CD14-positive monocyte (primary cell): ENCODE measurements around the gene FOXP1. TPM values are rescaled to one million over a fixed set of nuclear protein-coding genes. Genes with fewer than 3 reads are reported as not detected.

ENCODE experiments used
- DNase-seq, 3 donors: peaks; one replicate each; pipeline ENCODE4 v3.0.0-alpha.2; 2011 to 2022
- H2AFZ ChIP-seq: 2 replicates; pipeline ENCODE4 v1.6.0; 2012; ENCODE audit warnings: mild to moderate bottlenecking, low read depth, low read length, inconsistent platforms; ENCODE audit not compliant: insufficient read depth, poor library complexity, severe bottlenecking
- H3K27ac ChIP-seq, 2 donors: 1 replicate in 1 of 2; 2 replicates in 1 of 2; pipeline ENCODE4 v1.5.1; 2012 to 2013; ENCODE audit warnings: low read length in 2 of 2, control low read depth in 1 of 2, inconsistent platforms in 1 of 2, low read depth in 1 of 2, mild to moderate bottlenecking in 1 of 2
- H3K27me3 ChIP-seq, 2 donors: one replicate each; pipeline versions ENCODE4 v1.6.0 to v1.6.1; 2011 to 2013; ENCODE audit warnings: low read length in 2 of 2; ENCODE audit not compliant: control insufficient read depth in 2 of 2, insufficient read depth in 2 of 2
- H3K36me3 ChIP-seq, 2 donors: replicated peaks in 1 of 2; 1 replicate in 1 of 2; 2 replicates in 1 of 2; pipeline versions ENCODE4 v1.5.1 to v1.6.1; 2012 to 2013; ENCODE audit warnings: low read length in 2 of 2, control low read depth in 1 of 2, inconsistent platforms in 1 of 2, mild to moderate bottlenecking in 1 of 2; ENCODE audit not compliant: insufficient read depth in 2 of 2, control insufficient read depth in 1 of 2
- H3K4me1 ChIP-seq, 2 donors: 1 replicate in 1 of 2; 2 replicates in 1 of 2; pipeline versions ENCODE4 v1.5.1 to v1.6.1; 2012 to 2013; ENCODE audit warnings: low read length in 2 of 2, control low read depth in 1 of 2, inconsistent platforms in 1 of 2, mild to moderate bottlenecking in 1 of 2, moderate library complexity in 1 of 2; ENCODE audit not compliant: insufficient read depth in 2 of 2, control insufficient read depth in 1 of 2
- H3K4me2 ChIP-seq: replicated peaks from 2 replicates; pipeline ENCODE3; 2012; ENCODE audit warnings: low read length, moderate library complexity, mild to moderate bottlenecking; ENCODE audit not compliant: poor library complexity, severe bottlenecking; ENCODE audit errors: extremely low read depth
- H3K4me3 ChIP-seq, 3 experiments: fragments of 200-600 bp in 1 of 3; sonication (generic) in 1 of 3; replicated peaks in 1 of 3; 1 replicate in 2 of 3; 2 replicates in 1 of 3; pipeline ENCODE4 v1.5.1; 2011 to 2013; ENCODE audit warnings: low read length in 3 of 3, mild to moderate bottlenecking in 3 of 3, control low read depth in 2 of 3, low read depth in 2 of 3, inconsistent platforms in 1 of 3, moderate library complexity in 1 of 3
- H3K79me2 ChIP-seq: 2 replicates; pipeline ENCODE4 v1.6.0; 2012; ENCODE audit warnings: mild to moderate bottlenecking, control low read depth, inconsistent platforms, low read length, moderate library complexity; ENCODE audit not compliant: insufficient read depth
- H3K9ac ChIP-seq: 2 replicates; pipeline ENCODE4 v1.6.0; 2017; ENCODE audit warnings: low read length, mild to moderate bottlenecking; ENCODE audit not compliant: insufficient read depth, poor library complexity, severe bottlenecking
- H3K9me3 ChIP-seq, 2 donors: replicated peaks in 1 of 2; 1 replicate in 1 of 2; 2 replicates in 1 of 2; pipeline versions ENCODE4 v1.5.1 to v1.6.1; 2012 to 2013; ENCODE audit warnings: low read length in 2 of 2, control low read depth in 1 of 2; ENCODE audit not compliant: control insufficient read depth in 1 of 2, insufficient read depth in 1 of 2
- H4K20me1 ChIP-seq: 2 replicates; pipeline ENCODE4 v1.6.0; 2012; ENCODE audit warnings: mild to moderate bottlenecking, low read length, control low read depth, moderate library complexity; ENCODE audit not compliant: insufficient read depth
- H3K27ac Mint-ChIP-seq, 7 donors: one replicate each; pipeline ENCODE4 v1.8.0; 2020; ENCODE audit warnings: mild to moderate bottlenecking in 7 of 7, mixed read lengths in 7 of 7, moderate library complexity in 6 of 7, inconsistent platforms in 2 of 7
- H3K27me3 Mint-ChIP-seq, 3 donors: one replicate each; pipeline ENCODE4 v1.8.0; 2021 to 2022; ENCODE audit warnings: low read depth in 3 of 3, mild to moderate bottlenecking in 3 of 3, mixed read lengths in 3 of 3, moderate library complexity in 3 of 3, inconsistent platforms in 1 of 3
- H3K36me3 Mint-ChIP-seq, 2 donors: one replicate each; pipeline ENCODE4 v1.8.0; 2020; ENCODE audit warnings: mixed read lengths in 2 of 2, inconsistent platforms in 1 of 2, mild to moderate bottlenecking in 1 of 2
- H3K4me1 Mint-ChIP-seq: one replicate; pipeline ENCODE4 v1.8.0; 2020; ENCODE audit warnings: mild to moderate bottlenecking, mixed read lengths
- H3K4me3 Mint-ChIP-seq, 2 donors: one replicate each; pipeline ENCODE4 v1.8.0; 2020; ENCODE audit warnings: mild to moderate bottlenecking in 2 of 2, mixed read lengths in 2 of 2, moderate library complexity in 1 of 2
- H3K9me3 Mint-ChIP-seq, 7 donors: one replicate each; pipeline ENCODE4 v1.8.0; 2020 to 2022; ENCODE audit warnings: mixed read lengths in 7 of 7, mild to moderate bottlenecking in 6 of 7, moderate library complexity in 6 of 7, inconsistent platforms in 2 of 7
- CTCF ChIP-seq: fragments of 200-600 bp; IDR thresholded peaks from one replicate; pipeline ENCODE4 v1.8.0; 2022; ENCODE audit warnings: antibody characterized with exemption, mild to moderate bottlenecking
- WGBS: methylation state at CpG from one replicate; pipeline ENCODE4 v1.1.5; 2013; ENCODE audit warnings: missing lambda C conversion rate; ENCODE audit not compliant: insufficient coverage; 5-methylcytosine and 5-hydroxymethylcytosine counted together
- intact Hi-C, 2 donors: fragments of 100-400 bp; cut with micrococcal nuclease; formaldehyde crosslinking; loops; one replicate each; pipeline versions ENCODE4 v1.15.0 to v1.15.1; 2023
- polyA plus RNA-seq, 3 donors: library from polyadenylated mRNA; depleted of rRNA in 1 of 3; unstranded in 2 of 3; stranded (reverse) in 1 of 3; fragments of 300-500 nt in 2 of 3; fragments of >200 nt in 1 of 3; fragmentation: Illumina TruSeq in 2 of 3; gene quantifications; 1 replicate in 2 of 3; 2 replicates in 1 of 3; pipeline ENCODE4 v1.2.3, GENCODE V29; 2012 to 2021

The FOXP1 gene
- polyA plus RNA-seq, 3 donors: 25.7 to 42.6 (median 27.8) TPM

GRCh38 chr3:71428841-71429596, 154.5 kb downstream of the FOXP1 start:
- H3K27ac ChIP-seq: peak overlapping the region in 1 of 2 donors; percentile 47
- H3K36me3 Mint-ChIP-seq: peaks cover 19 to 20% of the 10 kb centered on the region in 2 donors
- peaks cover 0 to 4% (median 0%) of the 10 kb centered on the region in 3 donors for H3K27me3 Mint-ChIP-seq
- no peaks in the 10 kb centered on the region for H3K27me3 ChIP-seq
- peak overlapping the region in 6 of 7 donors; percentile 31 to 83 (median 62) for H3K27ac Mint-ChIP-seq
- peak in 2 of 3 donors; percentile 25 to 42 for DNase-seq
- no peaks in the 10 kb centered on the region for H3K9me3 ChIP-seq
- peaks cover 65% of the 10 kb centered on the region for H3K4me1 Mint-ChIP-seq
- H4K20me1 ChIP-seq: peaks cover 80% of the 10 kb centered on the region
- peak overlapping the region; percentile 47 for H3K4me2 ChIP-seq
- peaks cover 9 to 23% of the 10 kb centered on the region in 2 donors for H3K4me1 ChIP-seq
- TF ChIP-seq CTCF: no peak
- peaks cover 91% of the 10 kb centered on the region for H3K79me2 ChIP-seq
- H3K9me3 Mint-ChIP-seq: no peaks in the 10 kb centered on the region
- intact Hi-C loops: no loop called here
- H3K9ac ChIP-seq: no peak overlapping the region
- H3K4me3 ChIP-seq: peak overlapping the region in 1 of 3 experiments; percentile 34
- no peak overlapping the region for H2AFZ ChIP-seq
- WGBS: 53% methylated on average over 12 of the region's 17 CpGs
- H3K4me3 Mint-ChIP-seq: peak overlapping the region; percentile 64 to 80
- peaks cover 0 to 5% of the 10 kb centered on the region in 2 donors for H3K36me3 ChIP-seq

DNA sequence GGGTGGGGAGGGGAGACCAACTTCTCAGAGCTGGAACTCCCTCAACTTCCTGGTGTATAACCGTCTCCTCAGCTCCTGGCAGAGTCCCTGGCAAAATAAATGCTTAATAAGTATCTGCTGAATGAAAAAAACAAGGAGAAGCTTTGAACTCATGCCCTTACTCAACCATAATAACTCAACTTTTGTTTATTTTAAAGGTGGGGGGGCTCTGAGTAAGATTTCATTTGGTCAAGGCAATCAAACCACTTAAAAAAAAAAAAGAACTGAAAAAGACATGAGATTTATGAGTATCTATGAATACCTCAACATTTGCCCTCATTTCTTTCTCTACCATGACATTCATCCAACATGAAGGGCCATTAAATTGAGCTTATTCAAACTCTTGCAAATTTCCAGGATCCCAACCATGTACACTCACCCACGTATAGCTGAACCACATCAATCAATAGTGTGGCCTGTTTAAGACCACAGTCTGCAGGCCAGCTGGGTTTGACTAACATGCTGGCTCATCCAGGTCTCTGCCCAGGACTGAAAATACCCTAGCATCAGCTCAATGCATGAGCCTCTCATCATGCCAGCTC, 157.9 kb downstream of the FOXP1 start:
- peaks cover 12 to 14% of the 10 kb centered on the region in 2 donors for H3K36me3 Mint-ChIP-seq
- Histone ChIP-seq H3K36me3 (peaks cover 0 to 7% of the 10 kb centered on the region in 2 donors), H3K4me3 (no peak overlapping the region), H3K9ac (no peak overlapping the region), H3K4me2 (no peak overlapping the region), H3K9me3 (no peaks in the 10 kb centered on the region), H2AFZ (no peak overlapping the region), H4K20me1 (peaks cover 90% of the 10 kb centered on the region), H3K27me3 (no peaks in the 10 kb centered on the region), H3K27ac (peak overlapping the region in 1 of 2 donors; percentile 30), H3K4me1 (peaks cover 20 to 41% of the 10 kb centered on the region in 2 donors), H3K79me2 (peaks cover 91% of the 10 kb centered on the region)
- intact Hi-C loops: no loop called here
- H3K4me1 Mint-ChIP-seq: peaks cover 70% of the 10 kb centered on the region
- peak overlapping the region in 4 of 7 donors; percentile 7 to 75 (median 30) for H3K27ac Mint-ChIP-seq
- no peaks in the 10 kb centered on the region for H3K9me3 Mint-ChIP-seq
- DNase-seq: no peak
- peaks cover 0 to 2% (median 0%) of the 10 kb centered on the region in 3 donors for H3K27me3 Mint-ChIP-seq
- H3K4me3 Mint-ChIP-seq: no peak overlapping the region
- no peak for TF ChIP-seq CTCF
- 23% methylated on average over 1 of the region's 2 CpGs for WGBS
